OCI-LY1 (cell line): ENCODE results near the gene PI4KA.

Experiments
- CTCF ChIP-seq: fragments of 200-600 bp; sonication (generic), shearing (Covaris generic); IDR thresholded peaks from 2 replicates; pipeline ENCODE4 v1.5.1; 2017; ENCODE audit warnings: mild to moderate bottlenecking, antibody characterized with exemption, low read length, moderate library complexity, mixed read lengths
- EZH2 ChIP-seq: fragments of 200-600 bp; sonication (generic), shearing (Covaris generic); IDR thresholded peaks from 2 replicates; pipeline ENCODE4 v1.8.0; 2017; ENCODE audit warnings: borderline replicate concordance, mixed run types, mild to moderate bottlenecking, antibody characterized with exemption, low read length, moderate library complexity, mixed read lengths

DNA sequence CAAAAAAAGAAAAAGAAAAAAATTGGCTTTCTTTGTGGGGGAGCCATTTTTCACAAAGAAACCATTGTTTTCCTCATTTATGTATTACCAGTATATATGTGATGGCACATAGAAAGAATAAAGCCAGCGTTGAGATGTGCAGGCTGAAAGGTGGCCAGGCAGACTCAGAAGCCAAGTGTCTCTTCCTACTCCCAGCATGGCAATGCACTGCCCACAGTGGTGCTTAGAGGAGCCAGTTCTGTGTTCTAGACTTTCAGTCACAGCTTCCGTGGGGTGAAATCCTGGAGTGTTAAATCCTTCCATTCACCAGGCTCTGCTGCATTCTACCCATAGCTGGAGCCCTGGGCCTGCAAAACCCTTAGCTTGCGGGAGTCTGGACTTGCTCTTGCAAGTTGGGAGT is 19.1 kb upstream of the PI4KA start:
- no peak for TF ChIP-seq CTCF
- no peak for TF ChIP-seq EZH2
